Effector memory CD8-positive, alpha-beta T cell (primary cell): Measurements from ENCODE around the gene RCBTB2.

Experiments
- ATAC-seq: fragments of 150-1000 bp; cut with Tn5 transposase; replicated peaks from 2 replicates; pipeline ENCODE4 v1.10.0; 2021; ENCODE audit warnings: mild to moderate bottlenecking, moderate library complexity
- DNase-seq, 3 experiments: peaks; one replicate each; pipeline ENCODE4 v3.0.0; 2021
- H3K27ac Mint-ChIP-seq, 2 donors: one replicate each; pipeline ENCODE4 v1.8.0; 2022; ENCODE audit warnings: mild to moderate bottlenecking in 2 of 2, mixed read lengths in 2 of 2, moderate library complexity in 2 of 2
- H3K27me3 Mint-ChIP-seq, 2 donors: one replicate each; pipeline ENCODE4 v1.8.0; 2022; ENCODE audit warnings: mixed read lengths in 2 of 2
- H3K36me3 Mint-ChIP-seq: one replicate; pipeline ENCODE4 v1.8.0; 2022; ENCODE audit warnings: mild to moderate bottlenecking, moderate library complexity, mixed read lengths; ENCODE audit not compliant: insufficient read depth
- H3K4me1 Mint-ChIP-seq, 2 donors: one replicate each; pipeline ENCODE4 v1.8.0; 2022; ENCODE audit warnings: low read depth in 2 of 2, mixed read lengths in 2 of 2
- H3K4me3 Mint-ChIP-seq, 2 donors: one replicate each; pipeline ENCODE4 v1.8.0; 2022; ENCODE audit warnings: mild to moderate bottlenecking in 2 of 2, mixed read lengths in 2 of 2, moderate library complexity in 2 of 2
- H3K9me3 Mint-ChIP-seq, 2 donors: one replicate each; pipeline ENCODE4 v1.8.0; 2022; ENCODE audit warnings: mixed read lengths in 2 of 2

RCBTB2 gene

DNA sequence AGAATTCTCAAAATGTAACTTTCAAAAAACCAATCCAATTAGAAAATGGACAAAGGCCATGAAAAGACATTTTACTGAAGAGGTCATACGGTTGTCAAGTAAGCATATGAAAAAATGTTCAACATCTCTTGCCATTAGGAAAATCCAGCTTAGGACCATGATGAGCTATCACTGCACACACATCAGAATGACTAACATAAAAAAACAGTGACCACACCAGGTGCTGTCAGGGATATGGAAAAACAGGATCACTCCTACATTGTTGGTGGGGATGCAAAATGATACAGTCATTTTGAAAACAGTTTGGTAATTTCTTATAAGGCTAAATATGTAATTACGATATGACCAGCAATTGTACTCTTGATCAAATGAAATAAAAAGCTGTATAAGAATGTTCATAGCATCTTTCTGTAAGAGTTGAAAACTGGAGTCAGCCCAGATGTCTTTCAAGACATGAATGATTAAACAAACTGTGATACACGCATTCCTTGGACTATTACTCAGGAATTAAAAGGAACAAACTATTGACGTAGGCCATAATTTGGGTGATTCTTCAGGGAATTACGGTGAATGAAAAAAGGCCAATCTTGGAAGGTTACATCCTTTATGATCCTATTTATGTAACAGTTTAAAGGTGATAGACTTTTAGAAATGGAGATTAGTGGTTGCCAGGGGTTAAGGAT is 26.9 kb upstream of the RCBTB2 start:
- Mint-ChIP-seq H3K27me3 (no peaks in the 10 kb centered on the region), H3K4me3 (no peak overlapping the region), H3K9me3 (no peaks in the 10 kb centered on the region), H3K27ac (peak overlapping the region; percentile 67 to 80), H3K36me3 (peaks cover 16% of the 10 kb centered on the region), H3K4me1 (peaks cover 27 to 52% of the 10 kb centered on the region in 2 donors)
- ATAC-seq, result no peak
- no peak for DNase-seq

DNA sequence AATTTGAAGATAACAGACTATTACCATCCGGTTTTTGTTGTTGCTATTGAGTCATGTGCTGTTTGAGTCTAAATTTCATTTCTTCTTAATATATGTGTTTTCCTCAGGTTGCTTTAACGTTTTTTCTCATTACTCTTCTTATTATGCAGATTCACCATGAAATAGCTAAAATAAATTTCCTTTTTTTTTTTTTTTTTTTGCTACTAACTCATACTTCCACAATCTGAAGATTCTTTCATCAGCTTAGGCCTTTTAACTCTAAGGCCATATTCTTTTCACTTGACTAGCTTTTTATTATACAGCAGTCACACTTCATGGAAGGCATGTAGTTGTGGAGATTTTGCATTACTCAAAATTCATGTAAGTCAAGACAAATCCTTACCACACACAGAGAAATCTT is 23.9 kb upstream of the RCBTB2 start:
- H3K27me3 Mint-ChIP-seq, result no peaks in the 10 kb centered on the region
- ATAC-seq (no peak), DNase-seq (no peak)
- no peak overlapping the region for H3K27ac Mint-ChIP-seq
- no peaks in the 10 kb centered on the region for H3K9me3 Mint-ChIP-seq
- H3K4me1 Mint-ChIP-seq, result peaks cover 10 to 28% of the 10 kb centered on the region in 2 donors
- no peak overlapping the region for H3K4me3 Mint-ChIP-seq
- H3K36me3 Mint-ChIP-seq, result peaks cover 11% of the 10 kb centered on the region

DNA sequence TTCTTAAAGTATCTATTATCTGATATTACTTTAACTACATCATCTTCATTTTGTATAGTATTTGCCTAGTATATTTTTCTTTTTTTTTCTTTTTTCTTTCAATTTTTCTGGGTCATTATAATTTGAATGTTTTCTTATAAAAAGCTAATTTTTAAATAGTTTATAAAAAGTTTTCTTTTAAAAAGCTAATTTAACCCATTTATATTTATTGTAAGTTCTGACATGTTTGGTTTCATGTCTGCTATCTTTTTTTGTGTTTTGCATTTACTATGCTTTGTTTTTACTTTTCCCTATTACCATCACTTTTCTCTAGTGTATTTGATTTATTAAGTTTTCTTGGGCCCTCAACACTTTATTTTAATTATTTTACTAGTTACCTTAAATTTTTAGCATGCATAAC is 22.6 kb upstream of the RCBTB2 start:
- peaks cover 11% of the 10 kb centered on the region for H3K36me3 Mint-ChIP-seq
- no peaks in the 10 kb centered on the region for H3K9me3 Mint-ChIP-seq
- H3K27ac Mint-ChIP-seq, result no peak overlapping the region
- H3K27me3 Mint-ChIP-seq, result no peaks in the 10 kb centered on the region
- no peak for ATAC-seq
- no peak overlapping the region for H3K4me3 Mint-ChIP-seq
- no peak for DNase-seq
- peaks cover 3 to 18% of the 10 kb centered on the region in 2 donors for H3K4me1 Mint-ChIP-seq

DNA sequence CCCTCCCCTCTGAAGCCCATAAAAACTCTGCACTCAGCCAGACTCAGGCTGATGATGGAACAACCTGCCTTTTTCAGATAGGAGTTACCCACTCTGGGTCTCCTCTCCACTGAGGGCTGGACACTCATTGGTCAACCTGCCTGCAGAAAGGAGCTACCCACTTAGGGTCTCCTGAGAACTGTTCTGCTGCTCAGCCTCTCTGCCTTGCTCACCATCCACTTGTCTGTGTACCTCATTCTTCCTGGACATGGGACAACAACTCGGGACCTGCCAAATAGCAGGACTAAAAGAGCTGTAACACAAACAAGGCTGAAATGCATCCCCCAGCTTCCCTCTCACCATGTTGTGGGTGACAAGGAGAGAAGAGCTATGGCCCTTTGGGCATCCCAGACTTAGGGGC is 18.4 kb upstream of the RCBTB2 start:
- peaks cover 4% of the 10 kb centered on the region for H3K36me3 Mint-ChIP-seq
- H3K27ac Mint-ChIP-seq, result no peak overlapping the region
- no peak overlapping the region for H3K4me3 Mint-ChIP-seq
- ATAC-seq, result no peak
- peaks cover 0 to 14% of the 10 kb centered on the region in 2 donors for H3K4me1 Mint-ChIP-seq
- no peaks in the 10 kb centered on the region for H3K27me3 Mint-ChIP-seq
- H3K9me3 Mint-ChIP-seq, result no peaks in the 10 kb centered on the region
- no peak for DNase-seq

DNA sequence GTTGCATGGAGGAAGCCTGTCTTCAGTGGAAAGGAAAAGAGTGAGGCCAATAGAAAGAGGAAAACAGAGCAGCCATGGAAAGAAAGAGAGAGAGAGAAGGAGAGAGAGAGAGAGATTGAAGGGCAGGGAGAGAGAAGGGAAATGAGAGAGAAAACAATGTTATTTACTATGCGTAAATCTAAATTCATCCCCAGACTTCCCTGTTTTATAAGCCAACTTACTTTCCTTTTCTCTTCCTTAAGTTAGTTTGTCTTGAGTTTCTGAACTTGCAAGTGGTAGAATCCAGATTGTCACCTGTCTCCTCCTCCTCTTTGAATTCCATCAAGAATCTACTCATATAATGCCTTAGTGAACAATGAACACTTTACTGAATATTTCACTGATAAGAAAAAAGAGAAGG is 16.8 kb upstream of the RCBTB2 start:
- Mint-ChIP-seq H3K36me3 (no peaks in the 10 kb centered on the region), H3K4me3 (no peak overlapping the region), H3K9me3 (no peaks in the 10 kb centered on the region), H3K27me3 (no peaks in the 10 kb centered on the region), H3K27ac (no peak overlapping the region), H3K4me1 (peaks cover 0 to 14% of the 10 kb centered on the region in 2 donors)
- ATAC-seq (no peak), DNase-seq (no peak)

DNA sequence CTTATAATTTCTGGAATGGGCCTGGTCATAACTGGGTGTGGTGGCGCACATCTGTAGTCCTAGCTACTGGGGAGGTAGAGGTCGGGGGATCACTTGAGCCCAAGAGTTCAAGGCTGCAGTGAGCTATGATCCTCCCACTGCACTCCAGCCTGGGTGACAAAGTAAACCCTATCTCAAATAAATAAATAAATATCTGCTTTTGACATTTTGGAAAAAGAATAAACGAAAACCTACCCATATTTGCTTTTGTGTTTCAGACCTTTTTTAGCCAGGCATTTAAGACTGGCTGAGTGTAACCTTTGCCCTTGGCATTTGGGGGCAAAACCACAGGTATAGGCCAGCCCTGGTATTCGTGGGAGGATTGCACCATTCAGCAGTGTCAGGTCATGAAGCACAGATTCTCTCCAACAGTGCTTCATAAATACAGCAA is 14.8 kb upstream of the RCBTB2 start:
- Mint-ChIP-seq H3K36me3 (no peaks in the 10 kb centered on the region), H3K4me3 (no peak overlapping the region), H3K4me1 (peaks cover 0 to 14% of the 10 kb centered on the region in 2 donors), H3K27ac (no peak overlapping the region), H3K27me3 (no peaks in the 10 kb centered on the region), H3K9me3 (no peaks in the 10 kb centered on the region)
- ATAC-seq (no peak), DNase-seq (no peak)

DNA sequence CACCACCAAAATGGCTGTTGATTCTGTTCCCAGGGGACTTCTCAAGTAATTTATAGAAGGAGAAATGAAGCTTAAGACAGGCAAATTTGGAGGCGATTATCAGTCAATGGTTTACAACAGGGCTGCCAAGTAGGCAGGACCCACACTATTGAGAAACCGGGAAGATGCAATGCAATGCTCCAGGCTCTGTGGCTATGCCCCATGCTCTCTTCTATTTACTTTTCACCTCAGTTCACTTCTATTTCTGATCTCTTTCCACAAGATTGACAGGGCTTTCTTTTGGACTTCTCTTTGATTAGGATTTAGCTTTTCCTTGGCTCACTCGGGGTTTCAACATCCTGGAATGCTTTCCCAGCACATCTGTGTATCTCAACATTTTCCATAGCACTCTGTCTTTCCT is 12.7 kb upstream of the RCBTB2 start:
- no peaks in the 10 kb centered on the region for H3K27me3 Mint-ChIP-seq
- no peak for DNase-seq
- peak overlapping the region in 1 of 2 donors; percentile 14 for H3K27ac Mint-ChIP-seq
- H3K9me3 Mint-ChIP-seq, result no peaks in the 10 kb centered on the region
- H3K36me3 Mint-ChIP-seq, result no peaks in the 10 kb centered on the region
- no peak for ATAC-seq
- H3K4me1 Mint-ChIP-seq, result peaks cover 0 to 14% of the 10 kb centered on the region in 2 donors
- no peak overlapping the region for H3K4me3 Mint-ChIP-seq

DNA sequence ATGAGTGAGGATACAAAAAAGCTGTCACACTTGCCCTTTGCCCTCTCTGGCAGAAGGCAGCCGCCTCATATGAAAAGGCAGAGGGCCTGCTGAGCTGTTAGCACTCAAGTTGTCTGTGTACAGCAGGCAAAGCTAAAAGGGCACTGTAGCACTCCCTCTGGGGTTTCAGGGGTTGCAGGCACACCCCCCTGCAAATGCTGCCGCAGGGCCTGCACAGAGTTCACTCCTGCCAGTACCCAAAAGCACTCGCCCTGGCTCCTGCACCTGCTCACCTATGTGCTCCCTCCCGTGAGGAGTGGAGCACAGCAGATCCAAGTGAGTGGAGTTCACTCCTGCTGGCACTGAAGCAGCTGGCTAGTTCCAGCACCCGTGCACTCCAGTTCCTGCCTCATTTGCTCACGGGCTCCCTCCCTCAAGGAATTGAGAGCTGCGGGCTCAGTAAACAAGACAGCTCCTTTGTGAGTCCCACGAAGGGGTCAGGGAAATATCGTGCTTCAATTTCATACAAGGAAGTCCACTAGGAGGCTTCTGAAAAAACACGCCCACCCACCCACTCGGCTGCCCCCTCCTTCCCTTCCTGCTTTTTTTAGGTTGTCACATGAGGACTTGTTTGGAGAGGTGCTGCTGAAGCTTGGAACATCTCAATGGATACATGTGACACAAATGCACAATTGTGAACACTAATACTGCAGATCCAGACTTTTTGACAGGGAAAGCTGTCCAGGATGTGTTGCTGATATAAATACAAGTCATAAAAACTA is 9.9 kb upstream of the RCBTB2 start:
- Mint-ChIP-seq H3K27me3 (no peaks in the 10 kb centered on the region), H3K9me3 (no peaks in the 10 kb centered on the region), H3K4me1 (peaks cover 3% of the 10 kb centered on the region in 2 donors), H3K4me3 (no peak overlapping the region), H3K36me3 (no peaks in the 10 kb centered on the region), H3K27ac (no peak overlapping the region)
- no peak for ATAC-seq
- no peak for DNase-seq

DNA sequence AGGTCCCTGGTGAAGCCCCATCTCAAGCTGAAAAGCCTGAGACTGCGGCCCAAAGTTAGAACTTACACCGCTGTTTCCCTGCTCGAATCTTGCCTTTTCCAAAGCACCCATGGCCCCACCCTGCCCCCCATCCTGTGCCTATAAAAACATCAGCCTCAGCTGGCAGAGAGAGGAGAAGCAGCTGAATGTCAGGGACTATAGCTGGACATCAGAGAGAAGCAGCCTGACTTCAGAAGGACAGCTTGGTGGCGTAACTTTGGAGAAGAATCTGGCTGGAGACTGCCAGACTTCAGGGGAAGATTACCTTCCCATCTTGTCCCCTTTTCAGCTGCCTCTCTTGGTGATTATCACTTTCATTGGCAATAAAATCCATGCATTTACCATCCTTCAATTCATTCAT is 9.3 kb upstream of the RCBTB2 start:
- Mint-ChIP-seq H3K4me3 (no peak overlapping the region), H3K27me3 (no peaks in the 10 kb centered on the region), H3K27ac (no peak overlapping the region), H3K9me3 (no peaks in the 10 kb centered on the region), H3K36me3 (no peaks in the 10 kb centered on the region), H3K4me1 (peaks cover 3% of the 10 kb centered on the region in 2 donors)
- DNase-seq (no peak), ATAC-seq (no peak)

DNA sequence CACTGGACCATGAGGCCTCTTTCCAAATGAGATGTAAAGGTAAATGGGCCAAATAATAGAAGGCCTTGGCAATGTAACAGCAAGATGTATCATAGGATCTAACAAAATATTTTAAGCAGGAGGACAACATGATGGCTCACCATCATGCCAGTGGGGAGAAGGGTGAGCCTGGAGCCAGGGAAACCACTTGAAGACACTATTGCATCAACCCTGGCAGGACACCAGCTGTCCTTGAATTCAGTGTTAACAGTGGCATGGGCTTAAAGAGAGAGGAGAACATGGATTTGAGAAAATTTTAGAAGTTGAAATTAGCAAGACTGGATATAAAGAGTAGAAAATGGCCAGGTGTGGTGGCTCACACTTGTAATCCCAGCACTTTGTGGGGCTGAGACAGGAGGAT is 6.7 kb upstream of the RCBTB2 start:
- H3K4me1 Mint-ChIP-seq, result peaks cover 3% of the 10 kb centered on the region in 2 donors
- ATAC-seq, result no peak
- H3K9me3 Mint-ChIP-seq, result peaks cover 0 to 8% of the 10 kb centered on the region in 2 donors
- H3K27me3 Mint-ChIP-seq, result no peaks in the 10 kb centered on the region
- DNase-seq, result no peak
- H3K27ac Mint-ChIP-seq, result no peak overlapping the region
- H3K4me3 Mint-ChIP-seq, result no peak overlapping the region
- no peaks in the 10 kb centered on the region for H3K36me3 Mint-ChIP-seq

DNA sequence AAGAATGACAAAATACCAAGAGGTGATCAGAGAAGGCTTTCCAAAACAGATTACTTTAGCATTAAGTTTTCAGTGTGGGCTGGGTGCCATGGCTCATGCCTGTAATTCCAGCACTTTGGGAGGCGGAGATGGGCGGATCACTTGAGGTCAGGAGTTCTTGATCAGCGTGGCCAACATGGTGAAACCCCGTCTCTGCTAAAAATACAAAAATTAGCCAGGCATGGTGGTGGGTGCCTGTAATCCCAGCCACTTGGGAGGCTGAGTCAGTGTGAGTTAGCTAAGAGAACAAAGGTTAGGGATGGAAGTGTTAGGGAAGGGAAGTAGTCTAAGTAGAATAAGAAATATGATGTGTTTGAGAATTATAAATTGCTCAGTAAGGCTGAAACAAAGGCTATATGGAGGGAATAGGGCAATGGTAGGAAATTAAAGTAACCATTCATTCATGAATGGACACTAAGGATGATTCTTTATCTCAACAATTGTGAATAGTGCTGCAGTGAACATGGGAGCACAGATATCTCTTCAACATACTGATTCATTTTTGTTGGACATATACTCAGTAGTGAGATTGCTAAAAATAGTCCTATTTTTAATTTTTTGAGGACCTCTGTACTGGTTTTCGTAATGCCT is 3.9 kb upstream of the RCBTB2 start:
- H3K4me1 Mint-ChIP-seq, result peaks cover 8 to 13% of the 10 kb centered on the region in 2 donors
- H3K27me3 Mint-ChIP-seq, result no peaks in the 10 kb centered on the region
- no peak overlapping the region for H3K4me3 Mint-ChIP-seq
- H3K27ac Mint-ChIP-seq, result no peak overlapping the region
- ATAC-seq, result no peak
- H3K36me3 Mint-ChIP-seq, result peaks cover 21% of the 10 kb centered on the region
- DNase-seq, result no peak
- H3K9me3 Mint-ChIP-seq, result peaks cover 0 to 8% of the 10 kb centered on the region in 2 donors

DNA sequence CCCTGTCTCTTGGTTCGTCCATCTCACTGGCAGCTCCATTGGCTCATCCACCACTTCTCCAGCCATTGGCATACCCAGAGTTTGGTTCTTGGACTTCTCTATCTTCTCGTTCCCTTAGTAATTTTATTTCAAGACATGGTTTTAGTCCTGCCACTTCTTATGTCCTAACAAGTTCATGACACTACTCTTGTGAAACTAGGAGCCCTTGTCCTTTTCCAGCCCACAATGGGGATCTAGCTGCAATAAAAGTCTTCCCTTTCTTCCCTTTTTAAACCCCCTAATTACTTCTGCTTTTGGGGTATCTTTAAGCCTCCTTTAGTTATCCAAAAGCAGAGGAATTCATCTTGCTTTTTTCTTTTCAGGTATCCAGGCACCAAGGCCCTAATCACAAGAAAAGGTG is 2.9 kb upstream of the RCBTB2 start:
- ATAC-seq (no peak), DNase-seq (no peak)
- peaks cover 26% of the 10 kb centered on the region for H3K36me3 Mint-ChIP-seq
- no peaks in the 10 kb centered on the region for H3K27me3 Mint-ChIP-seq
- peaks cover 0 to 8% of the 10 kb centered on the region in 2 donors for H3K9me3 Mint-ChIP-seq
- H3K4me3 Mint-ChIP-seq, result no peak overlapping the region
- no peak overlapping the region for H3K27ac Mint-ChIP-seq
- H3K4me1 Mint-ChIP-seq, result peaks cover 15 to 21% of the 10 kb centered on the region in 2 donors

DNA sequence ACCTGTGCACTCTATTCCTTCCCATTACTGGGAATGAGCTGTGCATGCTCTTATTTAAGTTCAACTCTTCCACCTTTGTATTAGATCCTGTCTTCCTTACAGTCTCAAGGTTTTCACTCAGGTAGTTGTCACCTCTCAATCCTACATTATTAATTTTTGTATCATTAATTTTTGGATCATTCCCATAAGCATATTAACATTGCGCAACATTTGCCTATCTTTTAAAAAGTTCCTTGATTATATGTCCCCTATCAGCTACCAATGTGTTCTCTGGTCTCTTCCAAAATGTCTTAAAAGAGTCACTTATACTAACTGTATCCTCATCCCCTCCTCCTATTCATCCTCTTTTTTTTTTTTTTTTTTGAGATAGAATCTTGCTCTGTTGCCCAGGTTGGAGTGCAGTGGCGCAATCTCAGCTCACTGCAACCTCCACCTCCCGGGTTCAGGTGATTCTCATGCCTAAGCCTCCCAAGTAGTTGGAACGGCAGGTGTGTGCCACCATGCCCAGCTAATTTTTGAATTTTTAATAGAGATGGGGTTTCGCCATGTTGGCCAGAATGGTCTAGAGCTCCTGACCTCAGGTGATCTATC is 2.1 kb upstream of the RCBTB2 start:
- H3K27ac Mint-ChIP-seq, result no peak overlapping the region
- H3K36me3 Mint-ChIP-seq, result peaks cover 26% of the 10 kb centered on the region
- H3K4me3 Mint-ChIP-seq, result no peak overlapping the region

More for the DNA sequence above, 2.1 kb upstream of the RCBTB2 start:
- H3K4me1 Mint-ChIP-seq, result peaks cover 16 to 25% of the 10 kb centered on the region in 2 donors
- DNase-seq (no peak), ATAC-seq (no peak)
- no peaks in the 10 kb centered on the region for H3K27me3 Mint-ChIP-seq
- H3K9me3 Mint-ChIP-seq, result peaks cover 0 to 8% of the 10 kb centered on the region in 2 donors
